ENCODE data around the gene EGLN1.
A peak's percentile ranks its signal among the peaks of the same experiment; 100 is the strongest.
"Not testable (repeated sequence)": the region's sequence is repeated elsewhere in the genome, so short reads cannot be mapped to it uniquely, and the experiment has no call there.

The EGLN1 gene

DNA sequence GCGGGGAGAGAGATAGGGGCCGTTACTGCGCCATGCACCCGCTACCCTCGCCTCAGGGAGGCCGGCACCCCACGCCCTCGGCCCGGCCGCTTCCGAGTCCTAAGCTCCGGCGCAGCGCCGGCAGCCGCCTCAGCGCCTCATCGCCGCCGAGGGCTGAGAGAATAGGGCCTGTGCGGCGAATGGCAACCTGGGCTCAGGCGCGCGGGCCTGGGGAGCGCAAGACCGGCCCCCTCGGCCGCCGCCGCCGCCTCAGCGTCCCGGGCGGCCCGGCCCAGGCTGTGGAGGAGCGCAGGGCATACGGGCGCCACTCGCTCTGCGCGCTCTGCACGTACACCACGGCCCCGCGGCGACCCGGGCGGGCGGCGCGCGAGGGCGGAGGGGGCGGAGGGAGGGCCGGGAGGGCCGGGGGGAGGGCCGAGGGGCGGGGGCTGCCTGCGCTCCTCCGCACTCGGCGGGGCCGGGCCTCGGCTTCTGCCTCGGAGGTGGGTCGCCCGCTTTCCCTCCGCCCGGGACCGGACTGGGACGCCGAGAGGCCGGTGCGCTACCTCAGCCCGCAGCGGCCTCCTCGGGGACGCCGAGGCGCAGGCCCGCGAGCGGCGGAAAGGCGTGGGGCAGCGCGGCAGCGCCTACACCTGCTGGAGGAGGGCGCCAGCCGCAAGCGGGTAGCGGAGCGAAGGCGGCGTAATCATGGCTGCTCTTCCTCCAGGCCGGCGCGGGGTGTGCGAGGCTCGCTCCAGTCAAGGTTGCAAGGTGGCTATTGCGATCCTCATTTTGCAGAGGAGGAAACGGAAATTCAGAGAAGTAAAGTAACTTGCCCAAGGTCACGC is at the start of gene EGLN1:
TSS of gene EGLN1 (minus strand) at position 317 of the 827 bp plus-strand sequence. CDS start 399 bp downstream, outside the sequence.
- peak; percentile 54 for DNase-seq (ENCODE audit: low read depth)

DNA sequence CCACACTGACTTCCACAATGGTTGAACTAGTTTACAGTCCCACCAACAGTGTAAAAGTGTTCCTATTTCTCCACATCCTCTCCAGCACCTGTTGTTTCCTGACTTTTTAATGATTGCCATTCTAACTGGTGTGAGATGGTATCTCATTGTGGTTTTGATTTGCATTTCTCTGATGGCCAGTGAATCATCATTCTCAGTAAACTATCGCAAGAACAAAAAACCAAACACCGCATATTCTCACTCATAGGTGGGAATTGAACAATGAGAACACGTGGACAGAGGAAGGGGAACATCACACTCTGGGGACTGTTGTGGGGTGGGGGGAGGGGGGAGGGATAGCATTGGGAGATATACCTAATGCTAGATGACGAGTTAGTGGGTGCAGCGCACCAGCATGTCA is 49.4 kb upstream of the EGLN1 start:
- not testable (repeated sequence) for DNase-seq (ENCODE audit: low read depth)

DNA sequence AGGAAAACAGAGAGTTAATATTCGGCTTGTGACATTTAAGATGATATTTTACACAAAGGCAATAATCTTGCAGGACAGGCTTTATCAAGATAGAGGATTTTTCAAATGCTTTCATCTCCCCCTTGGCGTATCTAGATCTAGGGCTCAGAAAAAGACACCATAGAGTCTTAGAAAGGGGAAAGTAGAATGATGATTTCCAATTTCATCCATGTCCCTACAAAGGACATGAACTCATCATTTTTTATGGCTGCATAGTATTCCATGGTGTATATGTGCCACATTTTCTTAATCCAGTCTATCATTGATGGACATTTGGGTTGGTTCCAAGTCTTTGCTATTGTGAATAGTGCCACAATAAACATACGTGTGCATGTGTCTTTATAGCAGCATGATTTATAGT is 48.9 kb upstream of the EGLN1 start:
- DNase-seq (ENCODE audit: low read depth): not testable (repeated sequence)

DNA sequence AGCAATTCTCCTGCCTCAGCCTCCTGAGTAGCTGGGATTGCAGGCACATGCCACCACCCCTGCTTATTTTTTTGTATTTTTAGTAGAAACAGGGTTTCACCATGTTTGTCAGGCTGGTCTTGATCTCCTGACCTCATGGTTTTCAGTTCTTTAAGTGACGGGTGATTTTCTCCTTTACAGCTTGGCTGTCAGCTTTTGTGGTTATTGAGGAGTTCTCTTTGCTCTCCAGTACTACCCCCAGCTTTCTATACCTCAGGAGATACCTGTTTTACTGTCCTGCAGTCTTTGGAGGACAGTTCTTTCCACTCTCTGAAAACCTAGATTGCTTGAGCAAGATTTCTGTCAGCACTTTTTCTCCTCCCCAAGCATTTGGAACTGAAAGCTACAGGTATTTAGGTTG is 45.9 kb upstream of the EGLN1 start:
- no peak for DNase-seq (ENCODE audit: low read depth)

DNA sequence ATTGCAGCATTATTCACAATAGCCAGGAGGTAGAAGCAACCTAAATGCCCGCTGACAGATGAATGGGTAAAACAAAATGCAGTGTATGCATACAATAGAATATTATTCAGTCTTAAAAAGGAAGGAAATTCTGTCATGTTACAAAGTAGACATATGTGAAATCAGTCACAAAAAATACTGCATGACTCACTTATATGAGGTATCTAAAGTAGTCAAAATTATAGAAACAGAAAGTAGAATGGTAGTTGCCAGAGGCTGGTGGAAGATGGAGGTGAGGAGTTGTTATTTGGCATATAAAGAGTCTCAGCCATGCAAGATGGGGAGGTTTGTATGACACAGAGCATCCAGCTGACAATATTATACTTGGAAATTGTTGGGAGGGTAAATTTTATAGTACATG is 43.0 kb upstream of the EGLN1 start:
- no peak for DNase-seq (ENCODE audit: low read depth)

DNA sequence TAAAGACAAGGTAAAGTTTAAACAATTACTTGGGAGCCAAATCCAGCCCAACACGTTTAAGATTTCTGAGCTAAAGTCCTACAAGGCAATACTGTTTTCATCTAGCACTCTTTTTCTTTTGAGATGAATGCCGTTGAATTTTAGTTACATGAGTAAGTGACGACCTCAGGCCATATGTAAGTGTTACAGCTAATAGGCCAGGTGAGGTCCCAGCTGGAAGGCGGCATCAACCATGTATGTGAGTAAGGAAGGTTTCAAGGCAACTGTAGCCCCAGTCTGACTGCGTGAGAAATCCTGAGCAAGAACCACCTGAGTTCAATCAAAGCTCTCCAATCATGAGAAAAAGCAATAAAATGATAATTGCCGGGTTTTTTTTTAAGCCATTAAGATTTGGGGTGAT is 41.5 kb upstream of the EGLN1 start:
- no peak for DNase-seq (ENCODE audit: low read depth)

DNA sequence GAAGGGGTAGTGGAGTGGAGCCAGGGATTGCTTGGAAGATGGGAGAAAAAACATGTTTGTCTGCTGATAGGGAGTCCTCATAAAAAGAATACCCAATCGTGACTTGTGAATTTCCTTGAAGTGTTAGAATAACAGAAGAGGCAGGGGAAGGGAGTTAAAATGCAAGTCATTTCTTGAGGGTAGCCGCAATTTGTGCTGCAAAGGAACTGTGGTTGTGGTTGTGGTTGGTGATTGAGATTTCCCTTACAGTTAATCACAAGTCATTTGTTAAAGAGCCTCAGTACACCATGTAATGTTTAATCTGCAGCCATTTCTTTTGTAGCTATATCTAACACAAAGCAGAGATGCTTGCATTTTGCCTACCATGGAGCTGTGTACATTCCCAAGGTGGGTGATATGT is 38.5 kb upstream of the EGLN1 start:
- DNase-seq (ENCODE audit: low read depth): peak; percentile 90

DNA sequence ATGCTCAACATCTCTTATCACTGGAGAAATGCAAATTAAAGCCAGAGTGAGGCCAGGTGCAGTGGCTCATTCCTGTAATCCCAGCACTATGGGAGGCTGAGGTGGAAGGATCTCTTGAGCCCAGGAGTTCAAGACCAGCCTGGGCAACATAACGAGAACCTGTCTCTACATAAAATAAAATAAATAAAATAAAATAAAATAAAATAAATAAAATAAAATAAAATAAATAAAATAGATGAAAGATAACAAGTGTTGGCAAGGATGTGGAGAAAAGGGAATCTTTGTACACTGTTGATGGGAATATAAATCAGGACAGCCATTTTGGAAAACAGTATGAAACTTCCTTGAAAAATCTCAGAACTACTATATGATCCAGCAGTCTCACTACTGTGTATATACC is 37.4 kb upstream of the EGLN1 start:
- DNase-seq (ENCODE audit: low read depth): not testable (repeated sequence)

DNA sequence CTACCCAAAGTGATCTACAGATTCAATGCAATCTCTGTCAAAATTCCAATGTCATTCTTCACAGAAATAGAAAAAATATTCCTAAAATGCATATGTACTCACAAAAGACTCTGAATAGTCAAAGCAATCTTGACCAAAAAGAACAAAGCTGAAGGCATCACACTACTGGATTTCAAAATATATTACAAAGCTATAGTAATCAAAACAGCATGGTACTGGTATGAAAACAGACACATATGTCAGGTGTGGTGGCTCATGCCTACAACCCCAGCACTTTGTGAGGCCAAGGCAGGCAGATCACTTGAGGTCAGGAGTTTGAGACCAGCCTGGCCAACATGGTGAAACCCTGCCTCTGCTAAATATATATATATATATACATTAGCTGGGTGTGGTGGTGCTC is 35.9 kb upstream of the EGLN1 start:
- not testable (repeated sequence) for DNase-seq (ENCODE audit: low read depth)

DNA sequence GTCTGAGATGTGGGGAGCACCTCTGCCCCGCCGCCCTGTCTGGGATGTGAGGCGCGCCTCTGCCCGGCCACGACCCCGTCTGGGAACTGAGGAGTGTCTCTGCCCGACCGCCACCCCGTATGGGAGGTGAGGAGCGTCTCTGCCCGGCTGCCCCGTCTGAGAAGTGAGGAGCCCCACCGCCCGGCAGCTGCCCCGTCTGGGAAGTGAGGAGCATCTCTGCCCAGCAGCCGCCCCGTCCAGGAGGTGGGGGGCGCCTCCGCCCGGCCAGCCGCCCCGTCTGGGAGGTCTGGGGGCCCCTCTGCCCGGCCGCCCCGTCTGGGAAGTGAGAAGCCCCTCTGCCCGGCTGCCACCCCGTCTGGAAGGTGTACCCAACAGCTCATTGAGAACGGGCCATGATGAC is 32.0 kb upstream of the EGLN1 start:
- DNase-seq (ENCODE audit: low read depth): not testable (repeated sequence)

DNA sequence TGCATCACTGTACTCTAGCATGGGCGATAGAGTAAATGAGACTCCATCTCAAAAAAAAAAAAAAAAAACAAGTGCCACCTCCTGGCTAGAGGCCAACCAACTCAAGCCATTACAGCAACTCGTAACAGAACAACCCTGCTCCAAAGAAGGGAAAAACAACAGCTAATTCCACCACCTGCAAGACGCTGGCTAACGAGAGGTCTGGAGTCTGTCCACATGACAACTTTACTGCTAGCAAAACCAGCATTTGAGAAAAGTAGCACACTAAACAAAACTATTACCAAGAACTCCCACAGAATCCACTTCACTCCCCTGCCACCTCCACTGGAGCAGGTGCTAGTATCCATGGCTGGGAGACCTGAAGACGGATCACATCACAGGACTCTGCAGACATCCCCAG is 24.1 kb upstream of the EGLN1 start:
- no peak for DNase-seq (ENCODE audit: low read depth)

DNA sequence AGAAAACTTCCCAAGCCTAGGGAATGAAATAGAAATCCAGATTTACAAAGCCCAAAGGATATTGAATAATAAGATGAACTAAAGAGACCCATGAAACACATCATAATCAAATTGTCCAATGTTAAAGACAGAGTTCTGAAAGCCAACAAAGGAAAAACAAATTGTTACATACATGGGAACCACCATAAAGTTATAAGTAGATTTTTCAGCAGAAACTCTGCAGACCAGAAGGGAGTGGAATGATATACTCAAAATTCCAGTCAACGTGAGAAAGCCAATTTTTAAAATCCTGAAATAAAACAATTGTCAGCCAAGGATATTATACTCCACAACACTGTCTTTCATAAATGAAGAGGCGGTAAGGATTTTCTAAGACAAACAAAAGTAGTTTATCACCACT is 22.0 kb upstream of the EGLN1 start:
- DNase-seq (ENCODE audit: low read depth): no peak

DNA sequence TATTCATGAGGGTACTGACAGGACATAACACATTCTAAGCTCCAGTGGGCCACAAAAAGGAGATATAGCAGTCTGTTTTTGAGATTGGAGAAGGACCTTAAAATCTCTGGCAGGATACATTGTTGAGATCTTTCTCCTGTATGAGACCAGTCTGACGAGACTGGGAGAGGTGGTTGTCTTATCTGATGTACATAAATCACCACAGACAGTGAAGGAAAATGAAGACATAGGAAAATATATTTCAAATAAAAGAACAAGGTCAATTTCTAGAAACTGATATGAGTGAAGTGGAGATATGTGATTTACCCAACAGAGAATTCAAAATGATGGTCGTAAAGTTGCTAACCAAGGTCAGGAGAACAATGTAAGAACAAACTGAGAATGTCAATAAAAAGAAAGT is 21.3 kb upstream of the EGLN1 start:
- no peak for DNase-seq (ENCODE audit: low read depth)

DNA sequence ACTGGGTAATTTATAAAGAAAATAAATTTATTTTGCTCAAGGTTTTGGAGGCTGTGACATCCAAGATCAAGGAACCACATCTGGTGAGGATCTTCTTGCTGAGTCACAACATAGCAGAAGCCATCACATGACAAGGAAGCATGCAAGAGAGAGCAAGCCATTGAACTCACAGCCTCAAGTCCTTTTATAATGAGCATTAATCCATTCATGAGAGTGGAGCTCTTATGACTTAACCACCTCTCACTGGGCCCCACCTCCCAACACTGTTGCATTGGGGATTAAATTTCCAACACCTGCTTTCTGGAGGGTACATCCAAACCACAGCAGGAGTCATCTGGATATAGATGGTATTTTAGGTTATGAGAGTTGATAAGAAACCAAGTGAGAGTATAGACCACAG is 20.6 kb upstream of the EGLN1 start:
- no peak for DNase-seq (ENCODE audit: low read depth)

DNA sequence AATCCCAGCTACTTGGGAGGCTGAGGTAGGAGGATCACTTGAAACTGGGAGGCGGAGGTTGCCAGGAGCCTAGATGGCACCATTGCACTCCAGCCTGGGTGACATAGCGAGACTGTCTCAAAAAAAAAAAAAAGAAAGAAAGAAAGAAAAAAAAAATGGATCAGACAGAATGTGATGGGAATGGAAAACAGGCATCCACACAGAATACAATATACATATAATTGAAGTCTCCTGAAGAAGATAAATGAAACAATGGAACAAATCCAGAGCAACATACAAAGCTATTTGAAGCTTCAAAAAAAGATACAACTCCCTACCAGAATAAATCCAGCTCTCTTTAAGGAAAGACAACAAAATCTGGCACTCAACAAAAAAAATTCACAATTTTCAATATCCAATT is 10.9 kb upstream of the EGLN1 start:
- DNase-seq (ENCODE audit: low read depth): no peak

DNA sequence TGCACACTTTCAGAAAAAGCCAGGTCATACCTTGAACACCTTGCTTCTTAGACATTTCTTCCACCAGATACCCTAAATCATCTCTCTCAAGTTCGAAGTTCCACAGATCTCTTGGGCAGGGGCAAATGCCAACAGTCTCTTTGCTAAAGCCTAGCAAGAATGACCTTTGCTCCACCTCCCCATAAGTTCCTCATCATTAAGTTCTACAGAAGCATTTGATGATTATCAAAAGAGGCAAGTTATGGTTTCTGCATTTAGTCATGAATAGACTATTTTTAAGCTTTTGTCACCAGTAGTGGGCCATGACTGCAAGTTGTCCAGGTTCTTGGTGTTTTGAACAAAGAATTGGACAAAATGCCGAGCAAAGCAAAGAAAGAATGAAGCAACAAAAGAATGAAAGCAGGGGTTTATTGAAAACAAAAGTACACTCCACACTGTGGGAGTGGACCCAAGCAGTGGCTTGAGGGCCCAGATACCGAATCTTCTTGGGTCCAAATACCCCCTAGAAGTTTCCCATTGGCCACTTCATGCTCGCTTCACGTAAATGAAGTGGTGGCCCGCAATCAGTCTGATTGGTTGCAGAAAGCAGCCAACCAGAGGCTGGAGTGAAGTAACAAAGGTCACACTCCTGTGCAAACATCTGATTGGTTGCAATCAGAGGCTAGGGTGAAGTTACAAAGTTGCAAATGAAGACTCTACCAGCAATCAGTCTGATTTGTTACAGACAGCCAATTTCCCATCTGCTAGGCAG is 9.8 kb upstream of the EGLN1 start:
- DNase-seq (ENCODE audit: low read depth): no peak

DNA sequence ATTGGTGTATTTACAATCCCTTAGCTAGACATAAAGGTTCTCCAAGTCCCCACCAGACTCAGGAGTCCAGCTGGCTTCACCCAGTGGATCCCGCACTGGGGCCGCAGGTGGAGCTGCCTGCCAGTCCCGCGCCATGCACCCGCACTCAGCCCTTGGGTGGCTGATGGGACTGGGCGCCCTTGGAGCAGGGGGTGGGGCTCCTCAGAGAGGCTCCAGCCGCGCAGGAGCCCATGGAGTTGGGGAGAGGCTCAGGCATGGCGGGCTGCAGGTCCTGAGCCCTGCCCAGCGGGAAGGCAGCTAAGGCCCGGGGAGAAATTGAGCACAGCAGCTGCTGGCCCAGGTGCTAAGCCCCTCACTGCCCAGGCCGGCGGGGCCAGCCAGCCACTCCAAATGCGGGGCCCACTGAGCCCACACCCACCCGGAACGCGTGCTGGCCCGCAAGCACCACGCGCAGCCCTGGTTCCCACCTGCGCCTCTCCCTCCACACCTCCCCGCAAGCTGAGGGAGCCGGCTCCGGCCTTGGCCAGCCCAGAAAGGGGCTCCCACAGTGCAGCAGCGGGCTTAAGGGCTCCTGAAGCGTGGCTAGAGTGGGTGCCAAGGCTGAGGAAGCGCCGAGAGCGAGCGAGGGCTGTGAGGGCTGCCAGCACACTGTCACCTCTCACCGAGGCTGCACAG is 8.7 kb upstream of the EGLN1 start:
- DNase-seq (ENCODE audit: low read depth): not testable (repeated sequence)

DNA sequence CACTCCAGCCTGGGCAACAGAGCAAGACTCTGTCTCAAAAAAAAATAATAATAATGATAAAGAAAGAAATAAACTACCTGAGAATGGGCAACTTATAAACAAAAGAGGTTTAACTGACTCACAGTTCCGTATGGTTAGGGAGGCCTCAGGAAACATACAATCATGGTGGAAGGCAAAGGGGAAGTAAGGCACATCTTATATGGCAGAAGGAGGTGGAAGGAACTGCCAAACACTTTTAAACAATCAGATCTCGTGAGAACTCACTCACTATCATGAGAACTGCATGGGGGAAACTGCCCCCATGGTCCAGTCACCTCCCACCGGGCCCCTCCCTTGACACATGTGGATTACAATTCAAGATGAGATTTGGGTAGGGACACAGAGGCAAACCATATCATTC is 6.3 kb upstream of the EGLN1 start:
- DNase-seq (ENCODE audit: low read depth): no peak

DNA sequence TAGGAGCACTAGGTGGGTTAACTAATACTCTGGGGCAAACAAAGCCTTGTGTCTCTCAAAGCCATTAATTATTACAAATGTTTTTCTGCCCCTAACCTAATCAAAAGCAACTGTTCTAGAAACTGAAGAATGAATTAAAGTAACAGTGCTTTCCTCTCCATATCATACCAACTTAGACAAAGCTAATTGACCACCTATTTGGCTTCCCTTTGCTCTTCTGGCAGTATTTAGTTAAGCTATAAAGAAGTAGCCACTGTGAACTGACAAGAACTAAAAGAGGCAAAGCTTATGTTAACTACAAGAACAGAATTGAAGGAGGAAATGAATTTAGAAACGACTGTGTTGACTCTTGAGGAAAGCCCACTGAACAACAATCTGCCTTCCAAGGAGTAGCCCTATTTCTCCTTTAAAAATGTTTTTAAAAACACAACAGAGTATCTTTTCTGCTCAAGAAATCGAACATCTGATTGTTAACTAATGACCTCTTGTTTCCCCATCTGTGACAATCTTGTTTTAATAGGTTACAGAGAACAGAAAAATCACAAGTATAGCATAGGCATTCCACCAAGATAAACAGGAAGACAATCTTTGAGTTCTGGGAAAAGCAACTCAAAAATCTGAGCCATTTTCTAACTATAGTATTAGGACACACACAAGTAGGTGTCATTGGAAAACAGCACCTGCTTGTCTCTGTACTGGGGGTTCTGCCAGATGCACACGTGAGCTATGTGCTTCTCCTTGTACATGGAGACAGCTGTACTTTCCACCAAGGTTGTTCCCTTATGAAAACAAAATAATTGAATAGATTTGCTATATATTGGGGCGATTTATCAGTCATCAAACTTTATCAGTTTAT is 3.1 kb upstream of the EGLN1 start:
- DNase-seq (ENCODE audit: low read depth): no peak

DNA sequence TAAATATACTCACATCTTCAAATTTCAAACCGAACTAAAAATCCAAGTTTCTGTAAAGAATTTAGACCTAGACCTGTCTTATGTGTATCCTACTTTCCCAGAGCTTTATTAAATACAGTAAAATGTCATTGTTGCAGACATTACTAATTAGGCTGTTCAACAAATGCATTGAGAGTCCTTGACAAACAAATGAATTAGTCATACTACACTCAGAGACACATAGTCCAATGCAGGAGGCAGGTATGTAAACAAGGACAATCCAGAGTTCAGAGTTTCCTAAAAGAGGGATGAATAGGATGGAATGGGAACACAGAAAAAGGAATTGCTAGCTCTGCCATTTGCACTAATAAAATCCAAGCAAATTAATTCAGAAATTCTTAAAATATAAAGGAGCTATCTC is 1.6 kb upstream of the EGLN1 start:
- no peak for DNase-seq (ENCODE audit: low read depth)

DNA sequence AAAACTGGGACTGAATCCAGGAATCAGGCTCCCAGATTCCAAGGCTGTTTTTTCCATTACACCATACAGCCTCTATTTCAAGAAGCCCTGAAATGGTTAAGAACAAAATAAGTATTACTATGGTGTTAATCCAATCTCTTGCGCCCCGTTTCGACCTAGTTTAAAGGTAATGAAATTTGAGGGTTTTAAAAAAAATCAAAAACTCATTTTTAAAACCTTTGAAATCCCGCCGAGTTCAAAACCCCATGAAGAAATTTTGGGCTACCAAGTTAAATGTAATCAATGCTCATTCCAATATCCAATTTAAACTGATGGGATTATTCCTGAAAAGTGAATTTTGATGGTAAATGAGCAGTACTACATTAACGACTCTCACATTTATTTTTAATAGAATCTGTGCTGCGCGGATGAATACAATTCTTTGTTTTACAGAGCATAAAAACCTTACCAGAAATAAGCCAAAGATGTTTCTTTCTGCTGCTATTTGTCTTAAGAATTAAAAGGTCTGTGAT is 767 bp upstream of the EGLN1 start:
- no peak for DNase-seq (ENCODE audit: low read depth)

DNA sequence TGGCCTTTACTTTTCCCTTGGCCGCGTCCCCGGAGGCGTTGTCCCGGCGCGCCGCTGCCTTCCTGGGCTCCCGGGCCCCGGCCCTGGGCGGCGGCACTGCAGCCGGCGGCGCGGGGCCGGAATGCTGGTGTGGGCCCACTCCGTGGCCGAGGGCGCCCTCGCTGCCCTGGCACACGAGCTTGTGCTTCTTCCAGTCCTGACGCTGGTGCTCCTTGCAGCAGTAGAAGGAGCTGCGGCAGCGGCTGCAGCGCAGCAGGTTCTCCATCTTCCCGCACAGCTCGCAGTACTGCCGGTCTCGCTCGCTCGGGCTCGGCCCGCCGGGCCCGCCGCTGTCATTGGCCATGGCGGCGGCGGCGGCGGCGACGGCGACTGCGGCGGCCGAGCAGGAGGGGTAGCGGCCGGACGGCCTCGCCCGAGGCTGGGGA is 529 bp downstream of the EGLN1 start:
- DNase-seq (ENCODE audit: low read depth): no peak

Measured in CMK (cell line).